GM12874 (cell line): ENCODE results near the gene PLSCR3.
A peak's percentile ranks its signal among the peaks of the same experiment; 100 is the strongest.

Source experiments
- TF ChIP-seq, protein P1 (sequence below): IDR thresholded peaks from 2 replicates; pipeline ENCODE4 v1.5.1; 2011; ENCODE audit warnings: low read depth, mild to moderate bottlenecking, control low read depth, low read length, moderate library complexity; ENCODE audit not compliant: insufficient read depth

PLSCR3 gene

DNA sequence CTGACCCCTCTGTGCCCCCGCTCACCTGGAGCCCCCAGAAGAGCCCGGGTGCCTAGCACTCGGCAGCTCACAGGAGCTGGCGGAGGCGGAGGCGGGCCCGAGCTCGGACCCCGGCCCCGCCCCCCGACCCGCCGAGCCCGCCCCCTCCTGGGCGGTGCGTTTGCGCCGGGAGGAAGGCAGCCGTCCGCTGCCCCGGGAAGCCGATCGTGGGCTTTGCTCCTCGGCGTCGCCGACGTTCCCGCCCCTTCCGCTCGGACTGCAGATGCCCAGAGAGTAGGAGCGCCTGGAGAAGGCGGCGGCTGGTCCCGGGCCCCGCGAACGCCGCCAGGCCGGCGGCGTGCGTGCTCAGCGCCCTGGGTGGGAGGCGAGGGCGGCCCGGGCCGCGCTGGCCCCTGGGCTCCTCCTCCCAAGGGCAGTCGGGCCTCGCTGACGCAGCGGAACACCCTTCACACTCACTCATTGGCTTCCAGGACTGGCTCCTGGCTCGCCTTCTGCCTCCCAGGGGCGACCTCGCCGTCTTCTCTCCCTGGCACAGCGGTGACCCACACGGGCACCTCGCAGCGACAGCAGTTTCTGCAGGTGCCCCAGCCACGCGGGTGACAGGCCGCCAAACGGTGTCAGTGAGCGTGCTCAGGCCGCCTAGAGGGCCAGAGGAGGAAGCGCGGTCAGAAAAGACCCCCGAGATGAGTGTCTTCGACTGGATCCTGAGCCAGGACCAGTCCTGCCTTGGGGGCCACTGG, at the start of gene PLSCR3:
Gene PLSCR3, minus strand, starts transcription at position 74 of the 740 bp plus-strand sequence. CDS start 415 bp downstream, outside the sequence.
- TF ChIP-seq, protein P1, sequence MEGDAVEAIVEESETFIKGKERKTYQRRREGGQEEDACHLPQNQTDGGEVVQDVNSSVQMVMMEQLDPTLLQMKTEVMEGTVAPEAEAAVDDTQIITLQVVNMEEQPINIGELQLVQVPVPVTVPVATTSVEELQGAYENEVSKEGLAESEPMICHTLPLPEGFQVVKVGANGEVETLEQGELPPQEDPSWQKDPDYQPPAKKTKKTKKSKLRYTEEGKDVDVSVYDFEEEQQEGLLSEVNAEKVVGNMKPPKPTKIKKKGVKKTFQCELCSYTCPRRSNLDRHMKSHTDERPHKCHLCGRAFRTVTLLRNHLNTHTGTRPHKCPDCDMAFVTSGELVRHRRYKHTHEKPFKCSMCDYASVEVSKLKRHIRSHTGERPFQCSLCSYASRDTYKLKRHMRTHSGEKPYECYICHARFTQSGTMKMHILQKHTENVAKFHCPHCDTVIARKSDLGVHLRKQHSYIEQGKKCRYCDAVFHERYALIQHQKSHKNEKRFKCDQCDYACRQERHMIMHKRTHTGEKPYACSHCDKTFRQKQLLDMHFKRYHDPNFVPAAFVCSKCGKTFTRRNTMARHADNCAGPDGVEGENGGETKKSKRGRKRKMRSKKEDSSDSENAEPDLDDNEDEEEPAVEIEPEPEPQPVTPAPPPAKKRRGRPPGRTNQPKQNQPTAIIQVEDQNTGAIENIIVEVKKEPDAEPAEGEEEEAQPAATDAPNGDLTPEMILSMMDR: peak; percentile 64

DNA sequence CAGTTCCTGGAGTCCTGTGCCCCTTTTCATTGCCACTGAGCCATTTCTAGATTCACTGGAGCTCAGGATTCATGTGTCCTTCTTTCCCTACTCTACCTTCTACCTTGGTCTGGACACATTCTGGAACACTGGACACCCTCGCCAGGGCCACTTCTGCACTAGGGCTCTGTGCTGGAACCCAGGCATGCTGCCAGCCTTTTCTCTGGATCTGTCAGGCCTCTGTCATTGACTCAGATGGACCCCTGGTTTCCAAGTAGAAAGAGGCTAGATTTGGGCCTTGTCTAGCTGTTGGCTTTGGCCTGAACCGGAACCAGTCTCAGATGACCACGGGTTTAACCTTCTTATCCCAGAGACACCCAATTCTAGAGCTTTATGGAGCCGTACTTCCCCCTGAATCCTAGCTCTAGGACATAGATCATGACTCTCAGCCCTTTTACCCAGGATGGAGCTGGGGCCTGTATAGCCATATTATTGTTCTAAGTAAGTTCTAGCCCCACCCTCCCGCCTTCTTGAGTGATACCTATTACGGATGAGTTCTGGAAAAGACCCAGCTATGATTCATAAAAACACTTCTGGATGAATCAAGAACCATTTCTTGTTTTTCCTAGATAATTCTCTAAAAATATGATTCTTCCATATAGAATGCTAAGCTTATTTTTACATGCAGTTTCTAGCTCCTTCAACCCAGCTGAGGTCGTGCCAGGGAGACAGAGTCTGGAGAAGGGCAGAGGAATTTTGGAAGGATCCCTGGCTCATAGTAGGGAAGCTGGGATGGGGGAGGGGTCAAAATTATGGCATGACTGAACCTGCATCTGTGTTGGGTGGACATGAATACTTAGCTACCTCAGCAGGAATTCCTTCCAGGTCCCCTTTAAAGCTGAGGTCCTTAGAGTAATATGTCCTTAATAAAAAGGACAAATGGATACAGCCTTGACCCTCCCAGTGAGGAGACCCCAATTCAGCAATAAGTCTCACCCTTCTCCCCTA, 49.5 kb upstream of the PLSCR3 start:
- TF ChIP-seq, protein P1: no peak

DNA sequence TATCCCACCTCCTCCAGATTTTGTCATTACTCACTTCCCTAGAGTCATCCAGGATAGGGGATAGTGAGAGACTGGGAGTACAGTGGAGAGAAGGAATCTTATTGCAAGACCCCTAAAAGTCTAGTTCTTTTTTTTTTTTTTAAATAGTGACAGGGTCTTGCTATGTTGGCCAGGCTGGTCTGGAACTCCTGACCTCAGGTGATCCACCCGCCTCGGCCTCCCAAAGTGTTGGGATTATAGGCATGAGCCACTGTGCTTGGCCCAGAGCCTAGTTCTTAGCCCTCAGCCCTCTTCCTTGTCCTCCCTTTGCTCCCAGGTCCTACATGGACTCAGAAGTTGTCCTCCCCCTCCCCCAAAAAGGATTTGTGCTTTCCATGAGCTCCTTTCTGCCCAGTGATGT, 47.8 kb upstream of the PLSCR3 start:
- TF ChIP-seq, protein P1: no peak

DNA sequence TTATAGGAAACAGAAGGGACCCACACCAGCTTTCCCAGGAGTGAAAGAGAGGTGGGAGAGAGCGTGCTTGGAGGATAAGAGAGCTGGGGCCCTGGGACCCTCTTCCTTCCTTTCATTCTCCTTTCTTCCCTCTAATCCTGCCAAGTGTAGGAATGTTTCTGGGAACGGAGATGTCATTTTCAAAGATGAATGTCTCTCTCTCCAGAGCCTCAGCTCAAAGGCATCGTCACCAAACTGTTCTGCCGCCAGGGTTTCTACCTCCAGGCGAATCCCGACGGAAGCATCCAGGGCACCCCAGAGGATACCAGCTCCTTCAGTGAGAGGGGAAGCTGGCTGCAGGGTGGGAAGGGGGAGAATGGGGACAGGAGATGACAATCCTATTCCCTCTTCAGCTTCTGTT, 46.9 kb upstream of the PLSCR3 start:
- TF ChIP-seq, protein P1: no peak

DNA sequence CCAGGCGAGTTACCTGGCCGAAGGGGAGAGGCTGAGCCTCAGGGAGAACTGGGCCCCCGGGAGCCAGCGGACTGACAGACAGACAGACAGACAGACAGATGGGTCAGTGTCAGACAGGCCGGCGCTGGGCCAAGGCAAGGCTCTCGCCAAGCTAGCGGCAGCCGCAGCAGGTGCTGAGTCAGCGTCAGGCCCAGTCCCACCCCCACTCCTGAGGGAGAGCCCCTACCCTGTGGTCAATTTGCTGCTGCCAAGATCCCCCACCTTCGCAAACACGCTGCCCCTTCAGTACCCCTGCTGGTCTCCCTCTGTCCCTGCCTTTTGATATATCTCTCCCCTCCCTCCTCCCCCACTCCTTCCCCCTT, 46.5 kb upstream of the PLSCR3 start:
- TF ChIP-seq, protein P1: peak; percentile 11; the same call in 1 of the 2 replicates

DNA sequence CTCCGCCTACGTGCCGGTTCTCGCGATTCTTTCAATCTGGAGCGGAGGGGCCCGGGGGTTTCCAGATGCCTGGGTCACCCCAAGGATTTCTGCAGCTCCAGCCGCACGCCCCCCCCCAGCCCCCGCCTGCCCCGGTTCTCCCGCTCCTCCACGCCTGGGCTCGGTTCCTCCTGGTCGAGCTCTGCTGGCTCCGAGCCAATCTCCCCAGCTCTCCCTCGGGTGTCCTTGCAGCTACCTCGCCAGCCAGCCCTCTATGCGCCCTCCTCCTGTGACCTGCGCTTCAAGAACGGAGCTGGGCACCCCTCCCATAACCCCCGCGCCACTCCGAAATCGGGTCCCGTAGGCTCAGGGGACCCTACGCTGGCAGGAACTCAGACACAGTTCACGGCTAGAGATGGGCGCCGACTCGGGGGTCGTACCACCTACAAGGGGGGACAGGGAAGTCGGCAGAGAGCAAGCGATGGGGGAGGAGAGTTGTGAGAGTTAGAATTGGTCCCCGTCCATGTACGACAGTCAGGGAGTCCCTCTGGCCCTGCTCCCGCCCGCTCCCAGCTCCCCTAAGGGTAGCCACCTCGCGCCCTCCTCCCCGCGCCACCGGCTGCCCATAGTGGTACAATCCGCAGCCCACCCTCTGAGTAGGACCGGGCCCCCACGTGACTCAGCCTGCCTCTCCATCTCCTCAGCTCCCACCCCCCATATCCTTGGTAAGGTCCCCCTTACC, 45.9 kb upstream of the PLSCR3 start:
- TF ChIP-seq, protein P1: no peak

DNA sequence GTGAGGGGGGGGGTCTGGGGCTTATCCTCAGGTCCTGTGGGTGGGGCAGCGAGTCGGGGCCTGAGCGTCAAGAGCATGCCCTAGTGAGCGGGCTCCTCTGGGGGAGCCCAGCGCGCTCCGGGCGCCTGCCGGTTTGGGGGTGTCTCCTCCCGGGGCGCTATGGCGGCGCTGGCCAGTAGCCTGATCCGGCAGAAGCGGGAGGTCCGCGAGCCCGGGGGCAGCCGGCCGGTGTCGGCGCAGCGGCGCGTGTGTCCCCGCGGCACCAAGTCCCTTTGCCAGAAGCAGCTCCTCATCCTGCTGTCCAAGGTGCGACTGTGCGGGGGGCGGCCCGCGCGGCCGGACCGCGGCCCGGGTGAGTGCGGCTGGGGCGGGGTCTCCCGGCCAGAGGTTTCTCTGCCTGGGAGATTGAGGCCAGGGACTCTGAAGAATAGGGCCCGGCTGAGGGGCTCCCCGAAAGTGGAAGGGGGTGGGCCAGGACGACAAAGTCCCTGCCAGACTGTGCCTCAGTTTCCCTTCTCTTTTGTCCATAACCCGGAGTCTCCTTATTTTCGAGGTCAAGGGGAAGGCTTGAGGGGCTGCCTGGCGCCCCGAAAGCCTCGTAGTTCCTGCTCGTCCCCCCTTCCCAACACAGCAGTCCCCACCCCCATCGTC, 45.3 kb upstream of the PLSCR3 start, which contains the start of gene FGF11:
Gene FGF11, plus strand, starts transcription at position 51 of the 651 bp plus-strand sequence. Its CDS starts 109 bp downstream, at position 160.
- TF ChIP-seq, protein P1: no peak
